Liver (tissue), 3 donors: ENCODE data around the gene OST4.

ENCODE experiments used
- FOXA1 ChIP-seq: IDR thresholded peaks from 2 replicates; pipeline ENCODE4 v1.6.1; 2016; ENCODE audit warnings: antibody characterized with exemption
- GABPA ChIP-seq, 2 donors: IDR thresholded peaks in 1 of 2; conservative IDR thresholded peaks in 1 of 2; 2 replicates each; pipeline ENCODE4 v1.6.1; 2016; ENCODE audit warnings: antibody characterized with exemption in 2 of 2, mild to moderate bottlenecking in 1 of 2, moderate library complexity in 1 of 2
- JUND ChIP-seq, 2 donors: IDR thresholded peaks; 2 replicates each; pipeline ENCODE4 v1.6.1; 2016; ENCODE audit warnings: antibody characterized with exemption in 2 of 2
- RAD21 ChIP-seq, 2 donors: IDR thresholded peaks; 2 replicates each; pipeline ENCODE4 v1.6.1; 2016; ENCODE audit warnings: antibody characterized with exemption in 2 of 2, mild to moderate bottlenecking in 2 of 2
- SP1 ChIP-seq: IDR thresholded peaks from 2 replicates; pipeline ENCODE4 v1.6.1; 2018; ENCODE audit warnings: antibody characterized with exemption, mild to moderate bottlenecking
- TAF1 ChIP-seq: conservative IDR thresholded peaks from 2 replicates; pipeline ENCODE4 v1.6.1; 2016; ENCODE audit warnings: antibody characterized with exemption, mild to moderate bottlenecking
- YY1 ChIP-seq: IDR thresholded peaks from 2 replicates; pipeline ENCODE4 v1.6.1; 2016; ENCODE audit warnings: antibody characterized with exemption, mild to moderate bottlenecking
- TF ChIP-seq, protein P1 (sequence below): fragments of 150-350 bp; IDR thresholded peaks from 2 replicates; pipeline ENCODE4 v1.5.1; 2017; ENCODE audit warnings: improper control_type of control experiment, low read depth, low read length; ENCODE audit not compliant: missing input control
- TF ChIP-seq, protein P2 (sequence below): IDR thresholded peaks from 2 replicates; pipeline ENCODE4 v1.6.1; 2016; ENCODE audit warnings: antibody characterized with exemption, mild to moderate bottlenecking
- TF ChIP-seq, protein P3 (sequence below): IDR thresholded peaks from 2 replicates; pipeline ENCODE4 v1.6.1; 2016; ENCODE audit warnings: antibody characterized with exemption
- donor health status: healthy.
- donor health status: healthy.

DNA sequence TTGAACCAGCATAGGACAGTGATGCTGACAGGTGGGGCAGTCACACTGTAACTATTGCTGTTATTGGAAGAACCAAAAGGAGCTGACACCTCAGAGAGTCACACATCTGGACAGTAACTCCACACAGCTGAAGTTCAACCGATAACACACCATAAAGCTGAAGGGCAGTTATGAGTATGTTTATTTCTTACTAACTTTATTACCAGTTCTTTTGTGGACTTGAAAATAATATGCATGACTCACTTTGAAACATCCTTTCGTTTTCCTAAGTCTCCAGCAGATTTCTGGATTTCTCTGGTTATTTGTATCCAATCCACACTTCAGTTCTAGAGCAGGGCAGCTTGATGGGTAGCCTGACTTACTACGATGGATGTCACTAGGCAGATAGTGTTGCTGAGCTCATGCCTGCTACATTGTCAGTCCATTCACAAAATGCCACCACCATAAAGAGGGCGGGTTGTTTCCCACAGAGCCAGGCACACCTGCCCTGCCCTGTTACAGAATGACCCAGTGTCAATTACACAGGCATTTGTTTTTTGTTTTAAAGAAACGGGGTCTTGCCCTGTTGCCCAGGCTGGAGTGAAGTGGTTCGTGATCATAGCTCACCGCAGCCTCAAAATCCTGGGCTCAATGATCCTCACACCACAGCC lies 28.3 kb downstream of the OST4 start:
- TF ChIP-seq, protein P1, sequence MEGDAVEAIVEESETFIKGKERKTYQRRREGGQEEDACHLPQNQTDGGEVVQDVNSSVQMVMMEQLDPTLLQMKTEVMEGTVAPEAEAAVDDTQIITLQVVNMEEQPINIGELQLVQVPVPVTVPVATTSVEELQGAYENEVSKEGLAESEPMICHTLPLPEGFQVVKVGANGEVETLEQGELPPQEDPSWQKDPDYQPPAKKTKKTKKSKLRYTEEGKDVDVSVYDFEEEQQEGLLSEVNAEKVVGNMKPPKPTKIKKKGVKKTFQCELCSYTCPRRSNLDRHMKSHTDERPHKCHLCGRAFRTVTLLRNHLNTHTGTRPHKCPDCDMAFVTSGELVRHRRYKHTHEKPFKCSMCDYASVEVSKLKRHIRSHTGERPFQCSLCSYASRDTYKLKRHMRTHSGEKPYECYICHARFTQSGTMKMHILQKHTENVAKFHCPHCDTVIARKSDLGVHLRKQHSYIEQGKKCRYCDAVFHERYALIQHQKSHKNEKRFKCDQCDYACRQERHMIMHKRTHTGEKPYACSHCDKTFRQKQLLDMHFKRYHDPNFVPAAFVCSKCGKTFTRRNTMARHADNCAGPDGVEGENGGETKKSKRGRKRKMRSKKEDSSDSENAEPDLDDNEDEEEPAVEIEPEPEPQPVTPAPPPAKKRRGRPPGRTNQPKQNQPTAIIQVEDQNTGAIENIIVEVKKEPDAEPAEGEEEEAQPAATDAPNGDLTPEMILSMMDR: no peak
- no peak for TF ChIP-seq YY1
- TF ChIP-seq, protein P2, sequence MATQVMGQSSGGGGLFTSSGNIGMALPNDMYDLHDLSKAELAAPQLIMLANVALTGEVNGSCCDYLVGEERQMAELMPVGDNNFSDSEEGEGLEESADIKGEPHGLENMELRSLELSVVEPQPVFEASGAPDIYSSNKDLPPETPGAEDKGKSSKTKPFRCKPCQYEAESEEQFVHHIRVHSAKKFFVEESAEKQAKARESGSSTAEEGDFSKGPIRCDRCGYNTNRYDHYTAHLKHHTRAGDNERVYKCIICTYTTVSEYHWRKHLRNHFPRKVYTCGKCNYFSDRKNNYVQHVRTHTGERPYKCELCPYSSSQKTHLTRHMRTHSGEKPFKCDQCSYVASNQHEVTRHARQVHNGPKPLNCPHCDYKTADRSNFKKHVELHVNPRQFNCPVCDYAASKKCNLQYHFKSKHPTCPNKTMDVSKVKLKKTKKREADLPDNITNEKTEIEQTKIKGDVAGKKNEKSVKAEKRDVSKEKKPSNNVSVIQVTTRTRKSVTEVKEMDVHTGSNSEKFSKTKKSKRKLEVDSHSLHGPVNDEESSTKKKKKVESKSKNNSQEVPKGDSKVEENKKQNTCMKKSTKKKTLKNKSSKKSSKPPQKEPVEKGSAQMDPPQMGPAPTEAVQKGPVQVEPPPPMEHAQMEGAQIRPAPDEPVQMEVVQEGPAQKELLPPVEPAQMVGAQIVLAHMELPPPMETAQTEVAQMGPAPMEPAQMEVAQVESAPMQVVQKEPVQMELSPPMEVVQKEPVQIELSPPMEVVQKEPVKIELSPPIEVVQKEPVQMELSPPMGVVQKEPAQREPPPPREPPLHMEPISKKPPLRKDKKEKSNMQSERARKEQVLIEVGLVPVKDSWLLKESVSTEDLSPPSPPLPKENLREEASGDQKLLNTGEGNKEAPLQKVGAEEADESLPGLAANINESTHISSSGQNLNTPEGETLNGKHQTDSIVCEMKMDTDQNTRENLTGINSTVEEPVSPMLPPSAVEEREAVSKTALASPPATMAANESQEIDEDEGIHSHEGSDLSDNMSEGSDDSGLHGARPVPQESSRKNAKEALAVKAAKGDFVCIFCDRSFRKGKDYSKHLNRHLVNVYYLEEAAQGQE: no peak
- TF ChIP-seq TAF1: no peak
- TF ChIP-seq, protein P3, sequence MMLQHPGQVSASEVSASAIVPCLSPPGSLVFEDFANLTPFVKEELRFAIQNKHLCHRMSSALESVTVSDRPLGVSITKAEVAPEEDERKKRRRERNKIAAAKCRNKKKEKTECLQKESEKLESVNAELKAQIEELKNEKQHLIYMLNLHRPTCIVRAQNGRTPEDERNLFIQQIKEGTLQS: no peak
- TF ChIP-seq GABPA (IDR thresholded peaks at IDR 0.05 in 1 of 2, conservative IDR thresholded peaks at IDR 0.05 in 1 of 2): no peak
- TF ChIP-seq JUND (IDR thresholded peaks at IDR 0.05): no peak
- TF ChIP-seq SP1: no peak
- TF ChIP-seq RAD21 (IDR thresholded peaks at IDR 0.05): no peak
- no peak for TF ChIP-seq FOXA1
